ENCODE measurements around the gene CPSF3.

The CPSF3 gene

GRCh38 chr2:9488583-9489547 lies 65.4 kb downstream of the CPSF3 start:
- ChIA-PET CTCF (no interaction called here), POLR2A (no interaction called here)
- Histone ChIP-seq H3K4me3 (ENCODE audit: low read depth, low read length) (no peak overlapping the region), H3K27ac (ENCODE audit: extremely low read depth, low read depth, low read length) (no peak overlapping the region), H3K9me3 (ENCODE audit: control insufficient read depth, insufficient read depth, low read depth, low read length) (no peaks in the 10 kb centered on the region), H3K4me1 (ENCODE audit: control insufficient read depth, insufficient read depth, low read length) (no peaks in the 10 kb centered on the region), H3K36me3 (ENCODE audit: control insufficient read depth in 2 of 2, insufficient read depth in 1 of 2, low read length in 2 of 2) (peaks cover 59 to 100% of the 10 kb centered on the region in 2 experiments)
- TF ChIP-seq ZNF391 (tag by site-specific recombination; IDR thresholded peaks at IDR 0.05; ENCODE audit: borderline replicate concordance, low read depth) (no peak), ZNF629 (tag by site-specific recombination; IDR thresholded peaks at IDR 0.05) (no peak), SCRT1 (tag by site-specific recombination; IDR thresholded peaks at IDR 0.05; ENCODE audit: borderline replicate concordance) (no peak), ZNF221 (tag by site-specific recombination; IDR thresholded peaks at IDR 0.05; ENCODE audit: borderline replicate concordance) (no peak), ZNF560 (tag by site-specific recombination; IDR thresholded peaks at IDR 0.05; ENCODE audit: borderline replicate concordance) (no peak), ZNF747 (tag by site-specific recombination; IDR thresholded peaks at IDR 0.05) (no peak), ZNF707 (tag by site-specific recombination; IDR thresholded peaks at IDR 0.05) (no peak), TCF7L2 (IDR thresholded peaks at IDR 0.05; ENCODE audit: borderline replicate concordance, low read depth, low read length) (no peak), ZNF292 (tag by site-specific recombination; IDR thresholded peaks at IDR 0.05; ENCODE audit: borderline replicate concordance, low read depth) (no peak), ZNF423 (tag by site-specific recombination; IDR thresholded peaks at IDR 0.05) (no peak), ZNF341 (tag by site-specific recombination; IDR thresholded peaks at IDR 0.05; ENCODE audit: low read depth) (no peak), ZNF248 (tag by site-specific recombination; IDR thresholded peaks at IDR 0.05) (no peak), ZSCAN23 (tag by site-specific recombination; IDR thresholded peaks at IDR 0.05) (no peak)
- TF ChIP-seq, protein P1, sequence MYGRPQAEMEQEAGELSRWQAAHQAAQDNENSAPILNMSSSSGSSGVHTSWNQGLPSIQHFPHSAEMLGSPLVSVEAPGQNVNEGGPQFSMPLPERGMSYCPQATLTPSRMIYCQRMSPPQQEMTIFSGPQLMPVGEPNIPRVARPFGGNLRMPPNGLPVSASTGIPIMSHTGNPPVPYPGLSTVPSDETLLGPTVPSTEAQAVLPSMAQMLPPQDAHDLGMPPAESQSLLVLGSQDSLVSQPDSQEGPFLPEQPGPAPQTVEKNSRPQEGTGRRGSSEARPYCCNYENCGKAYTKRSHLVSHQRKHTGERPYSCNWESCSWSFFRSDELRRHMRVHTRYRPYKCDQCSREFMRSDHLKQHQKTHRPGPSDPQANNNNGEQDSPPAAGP (tag by site-specific recombination; IDR thresholded peaks at IDR 0.05): no peak
- TF ChIP-seq, protein P2, sequence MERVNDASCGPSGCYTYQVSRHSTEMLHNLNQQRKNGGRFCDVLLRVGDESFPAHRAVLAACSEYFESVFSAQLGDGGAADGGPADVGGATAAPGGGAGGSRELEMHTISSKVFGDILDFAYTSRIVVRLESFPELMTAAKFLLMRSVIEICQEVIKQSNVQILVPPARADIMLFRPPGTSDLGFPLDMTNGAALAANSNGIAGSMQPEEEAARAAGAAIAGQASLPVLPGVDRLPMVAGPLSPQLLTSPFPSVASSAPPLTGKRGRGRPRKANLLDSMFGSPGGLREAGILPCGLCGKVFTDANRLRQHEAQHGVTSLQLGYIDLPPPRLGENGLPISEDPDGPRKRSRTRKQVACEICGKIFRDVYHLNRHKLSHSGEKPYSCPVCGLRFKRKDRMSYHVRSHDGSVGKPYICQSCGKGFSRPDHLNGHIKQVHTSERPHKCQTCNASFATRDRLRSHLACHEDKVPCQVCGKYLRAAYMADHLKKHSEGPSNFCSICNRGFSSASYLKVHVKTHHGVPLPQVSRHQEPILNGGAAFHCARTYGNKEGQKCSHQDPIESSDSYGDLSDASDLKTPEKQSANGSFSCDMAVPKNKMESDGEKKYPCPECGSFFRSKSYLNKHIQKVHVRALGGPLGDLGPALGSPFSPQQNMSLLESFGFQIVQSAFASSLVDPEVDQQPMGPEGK (tag by site-specific recombination; IDR thresholded peaks at IDR 0.05): no peak

GRCh38 chr2:9490789-9491188 lies 67.3 kb downstream of the CPSF3 start:
- no peak overlapping the region for H3K27ac ChIP-seq (ENCODE audit: extremely low read depth, low read depth, low read length)
- ChIA-PET POLR2A (no interaction called here), CTCF (no interaction called here)
- TF ChIP-seq ZNF560 (tag by site-specific recombination; IDR thresholded peaks at IDR 0.05; ENCODE audit: borderline replicate concordance): no peak
- TF ChIP-seq ZNF530 (tag by site-specific recombination; IDR thresholded peaks at IDR 0.05; ENCODE audit: low read depth): no peak
- no peak for TF ChIP-seq ZBTB20 (tag by site-specific recombination; IDR thresholded peaks at IDR 0.05)
- TF ChIP-seq ZNF354C (tag by site-specific recombination; IDR thresholded peaks at IDR 0.05; ENCODE audit: borderline replicate concordance, low read depth): no peak
- TF ChIP-seq ZBTB10 (tag by site-specific recombination; IDR thresholded peaks at IDR 0.05): no peak
- no peak for TF ChIP-seq ZNF488 (tag by site-specific recombination; IDR thresholded peaks at IDR 0.05)
- TF ChIP-seq ZNF692 (tag by site-specific recombination; IDR thresholded peaks at IDR 0.05): no peak
- TF ChIP-seq ZSCAN5A (tag by site-specific recombination; IDR thresholded peaks at IDR 0.05): no peak
- TF ChIP-seq ZNF10 (tag by site-specific recombination; IDR thresholded peaks at IDR 0.05): no peak
- no peak for TF ChIP-seq ZNF350 (tag by site-specific recombination; IDR thresholded peaks at IDR 0.05)
- no peak for TF ChIP-seq ZNF223 (tag by site-specific recombination; IDR thresholded peaks at IDR 0.05)

More at GRCh38 chr2:9490789-9491188, 67.3 kb downstream of the CPSF3 start:
- Histone ChIP-seq H3K36me3 (ENCODE audit: control insufficient read depth in 2 of 2, insufficient read depth in 1 of 2, low read length in 2 of 2) (peaks cover 64 to 96% of the 10 kb centered on the region in 2 experiments), H3K4me3 (ENCODE audit: low read depth, low read length) (no peak overlapping the region), H3K4me1 (ENCODE audit: control insufficient read depth, insufficient read depth, low read length) (no peaks in the 10 kb centered on the region), H3K9me3 (ENCODE audit: control insufficient read depth, insufficient read depth, low read depth, low read length) (no peaks in the 10 kb centered on the region)
